Loucy (cell line): Measurements from ENCODE around the gene PPP4R2.
A peak's percentile ranks its signal among the peaks of the same experiment; 100 is the strongest.

Experiments
- H2AFZ ChIP-seq: fragments of 200-600 bp; sonication (generic); 2 replicates; pipeline ENCODE4 v1.6.0; 2016; ENCODE audit warnings: antibody characterized with exemption, mild to moderate bottlenecking, low read length, moderate library complexity
- H3F3A ChIP-seq: fragments of 200-600 bp; 2 replicates; pipeline ENCODE4 v1.6.0; 2016; ENCODE audit warnings: antibody characterized with exemption, low read depth, mild to moderate bottlenecking
- H3K27me3 ChIP-seq: fragments of 200-600 bp; sonication (generic); 2 replicates; pipeline ENCODE4 v1.6.1; 2014; ENCODE audit warnings: low read length, mild to moderate bottlenecking; ENCODE audit not compliant: insufficient read depth, poor library complexity, severe bottlenecking
- H3K36me3 ChIP-seq: fragments of 200-600 bp; sonication (generic); 2 replicates; pipeline ENCODE4 v1.6.1; 2016; ENCODE audit warnings: low read length; ENCODE audit not compliant: insufficient read depth
- H3K4me1 ChIP-seq: fragments of 200-600 bp; sonication (generic); 2 replicates; pipeline ENCODE4 v1.5.1; 2014; ENCODE audit warnings: low read length, mild to moderate bottlenecking; ENCODE audit not compliant: insufficient read depth, poor library complexity, severe bottlenecking
- H3K4me2 ChIP-seq: fragments of 200-600 bp; sonication (generic); 2 replicates; pipeline ENCODE4 v1.6.0; 2014; ENCODE audit warnings: antibody characterized with exemption, low read length, low read depth, mild to moderate bottlenecking; ENCODE audit not compliant: poor library complexity, severe bottlenecking
- H3K4me3 ChIP-seq: fragments of 200-600 bp; sonication (generic); 2 replicates; pipeline ENCODE4 v1.5.1; 2014; ENCODE audit warnings: low read length, mild to moderate bottlenecking, mixed read lengths; ENCODE audit not compliant: poor library complexity, severe bottlenecking
- H3K79me2 ChIP-seq: fragments of 200-600 bp; sonication (generic); 2 replicates; pipeline ENCODE4 v1.6.1; 2014; ENCODE audit warnings: low read length; ENCODE audit not compliant: insufficient read depth
- H3K9ac ChIP-seq: fragments of 200-600 bp; sonication (generic); 2 replicates; pipeline ENCODE4 v1.6.0; 2014; ENCODE audit warnings: mild to moderate bottlenecking, low read depth, low read length, moderate library complexity; ENCODE audit not compliant: poor library complexity, severe bottlenecking
- H3K9me2 ChIP-seq: fragments of 200-600 bp; sonication (generic); replicated peaks from 2 replicates; pipeline ENCODE4 v1.6.1; 2016; ENCODE audit warnings: low read depth, low read length, mixed read lengths
- H3K9me3 ChIP-seq: fragments of 200-600 bp; sonication (generic); 2 replicates; pipeline ENCODE4 v1.6.1; 2014; ENCODE audit warnings: mild to moderate bottlenecking, antibody characterized with exemption, low read length, low read depth; ENCODE audit not compliant: insufficient read depth
- H4K20me1 ChIP-seq: fragments of 200-600 bp; sonication (generic); 2 replicates; pipeline ENCODE4 v1.6.0; 2014; ENCODE audit warnings: antibody characterized with exemption, low read length, mild to moderate bottlenecking; ENCODE audit not compliant: insufficient read depth, poor library complexity, severe bottlenecking
- CTCF ChIP-seq: fragments of 200-600 bp; sonication (generic); conservative IDR thresholded peaks from 2 replicates; pipeline ENCODE4 v1.5.1; 2014; ENCODE audit warnings: mild to moderate bottlenecking, antibody characterized with exemption, low read length
- EZH2phosphoT487 ChIP-seq: fragments of 200-600 bp; IDR thresholded peaks from 2 replicates; pipeline ENCODE4 v1.6.1; 2018; ENCODE audit warnings: antibody characterized with exemption, mild to moderate bottlenecking, moderate library complexity, borderline replicate concordance

The PPP4R2 gene

GRCh38 chr3:72977060-72977808 lies 19.4 kb upstream of the PPP4R2 start:
- Histone ChIP-seq H2AFZ (no peak overlapping the region), H3K4me2 (no peak overlapping the region), H3K4me1 (no peaks in the 10 kb centered on the region), H3F3A (no peaks in the 10 kb centered on the region), H3K79me2 (no peaks in the 10 kb centered on the region), H3K9me2 (no peaks in the 10 kb centered on the region), H4K20me1 (no peaks in the 10 kb centered on the region), H3K9ac (no peak overlapping the region), H3K9me3 (no peaks in the 10 kb centered on the region), H3K4me3 (no peak overlapping the region), H3K27me3 (no peaks in the 10 kb centered on the region), H3K36me3 (no peaks in the 10 kb centered on the region)
- TF ChIP-seq EZH2phosphoT487 (no peak), CTCF (peak; percentile 51)

GRCh38 chr3:72982609-72983366 lies 13.8 kb upstream of the PPP4R2 start:
- H3K4me3 ChIP-seq = no peak overlapping the region
- no peaks in the 10 kb centered on the region for H3K36me3 ChIP-seq
- H3K79me2 ChIP-seq = no peaks in the 10 kb centered on the region
- TF ChIP-seq CTCF (no peak), EZH2phosphoT487 (no peak)
- H3F3A ChIP-seq = no peaks in the 10 kb centered on the region
- no peak overlapping the region for H3K4me2 ChIP-seq
- H3K9ac ChIP-seq = no peak overlapping the region
- H3K9me2 ChIP-seq = no peaks in the 10 kb centered on the region
- peaks cover 5% of the 10 kb centered on the region for H3K4me1 ChIP-seq
- no peaks in the 10 kb centered on the region for H3K27me3 ChIP-seq
- H3K9me3 ChIP-seq = no peaks in the 10 kb centered on the region
- no peak overlapping the region for H2AFZ ChIP-seq
- H4K20me1 ChIP-seq = no peaks in the 10 kb centered on the region

GRCh38 chr3:72985576-72985975 lies 11.0 kb upstream of the PPP4R2 start:
- no peak overlapping the region for H3K9ac ChIP-seq
- peaks cover 5% of the 10 kb centered on the region for H3K4me1 ChIP-seq
- H2AFZ ChIP-seq = no peak overlapping the region
- no peaks in the 10 kb centered on the region for H3K79me2 ChIP-seq
- no peak overlapping the region for H3K4me3 ChIP-seq
- H3F3A ChIP-seq = no peaks in the 10 kb centered on the region
- no peak overlapping the region for H3K4me2 ChIP-seq
- H4K20me1 ChIP-seq = no peaks in the 10 kb centered on the region
- H3K9me3 ChIP-seq = no peaks in the 10 kb centered on the region
- H3K36me3 ChIP-seq = no peaks in the 10 kb centered on the region
- TF ChIP-seq EZH2phosphoT487 (no peak), CTCF (no peak)
- H3K27me3 ChIP-seq = no peaks in the 10 kb centered on the region
- no peaks in the 10 kb centered on the region for H3K9me2 ChIP-seq
